ENCODE data around the gene UQCC3.
"Not testable (repeated sequence)": the region's sequence is repeated elsewhere in the genome, so short reads cannot be mapped to it uniquely, and the experiment has no call there.

UQCC3 gene

GRCh38 chr11:62666259-62666926 is 5.1 kb upstream of the UQCC3 start:
- DNase-seq: no peak

DNA sequence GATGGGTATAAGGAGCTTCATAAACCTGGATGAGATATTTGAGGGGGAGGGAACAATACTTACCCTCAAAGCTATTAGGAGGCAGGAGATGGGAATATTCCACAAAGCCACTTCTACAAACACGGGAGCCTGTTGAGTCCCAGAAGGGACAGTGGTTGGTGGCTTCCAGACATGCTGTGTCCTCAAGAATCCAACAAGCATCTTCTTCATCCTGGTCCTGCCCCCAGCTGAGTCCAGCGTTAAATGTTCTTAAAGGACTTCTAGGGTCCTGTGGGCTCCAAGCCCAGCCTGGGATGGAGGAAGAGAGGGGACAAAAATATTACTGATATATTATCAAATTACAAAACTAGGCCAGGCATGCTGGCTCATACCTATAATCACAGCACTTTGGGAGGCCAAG is 4.0 kb upstream of the UQCC3 start:
- DNase-seq: no peak

DNA sequence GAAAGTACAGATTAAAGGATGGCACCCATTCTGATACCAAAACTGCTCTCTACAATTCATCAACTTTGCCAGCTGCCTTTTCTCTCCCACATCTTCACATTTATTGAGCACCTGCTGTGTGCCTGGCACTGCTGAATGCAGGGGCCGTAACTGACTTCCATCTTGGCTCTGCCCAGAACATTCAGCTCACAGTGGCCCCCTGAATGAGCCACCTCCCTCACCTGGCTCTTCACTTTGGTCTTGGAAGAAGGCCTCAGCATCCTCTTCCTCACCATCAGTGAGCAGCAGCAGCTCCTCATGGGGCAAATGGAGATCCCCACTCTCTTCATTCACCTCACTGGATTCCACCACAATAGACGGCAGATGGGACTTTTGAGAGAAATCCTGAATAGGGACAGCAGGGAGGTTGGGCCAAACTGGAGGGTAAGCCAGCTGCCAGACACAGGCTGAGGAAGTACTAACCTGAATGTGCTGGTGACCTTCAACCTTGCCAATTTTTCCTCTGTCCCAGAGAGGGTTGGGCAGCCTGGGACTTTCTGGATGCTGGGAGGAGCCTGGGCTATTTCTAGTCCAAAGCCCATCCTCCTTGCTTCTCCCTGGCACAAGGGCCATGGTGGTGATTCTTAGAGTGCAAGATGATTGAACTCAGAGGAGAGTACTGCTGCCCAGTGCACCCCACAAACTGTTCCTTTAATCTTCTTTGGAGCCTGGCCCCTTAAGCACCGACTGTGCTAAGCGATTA is 1.9 kb upstream of the UQCC3 start:
- peak; percentile 15 for DNase-seq

DNA sequence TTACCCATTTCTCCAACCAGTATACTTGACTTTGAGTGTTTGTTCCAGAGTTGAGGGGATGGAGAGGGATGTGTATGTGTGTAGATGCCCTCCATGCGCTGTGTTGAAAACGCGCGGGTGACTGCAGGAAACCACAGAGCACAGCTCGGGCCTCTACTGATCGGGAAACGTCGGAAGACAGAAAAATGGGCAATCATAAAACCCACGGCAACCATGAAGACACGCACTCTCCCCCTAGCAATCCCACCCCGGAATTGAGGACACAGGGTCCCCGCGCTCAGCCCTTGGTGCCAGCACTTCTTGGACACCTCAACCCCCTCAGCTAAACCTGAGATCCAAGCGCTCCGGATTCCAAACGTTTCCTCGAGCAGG is 251 bp upstream of the UQCC3 start:
- DNase-seq: no peak

GRCh38 chr11:62673196-62673525 is 1.7 kb downstream of the UQCC3 start:
- DNase-seq: no peak

- not testable (repeated sequence) for DNase-seq
Observed at GRCh38 chr11:62675415-62675814, 3.9 kb downstream of the UQCC3 start.

DNA sequence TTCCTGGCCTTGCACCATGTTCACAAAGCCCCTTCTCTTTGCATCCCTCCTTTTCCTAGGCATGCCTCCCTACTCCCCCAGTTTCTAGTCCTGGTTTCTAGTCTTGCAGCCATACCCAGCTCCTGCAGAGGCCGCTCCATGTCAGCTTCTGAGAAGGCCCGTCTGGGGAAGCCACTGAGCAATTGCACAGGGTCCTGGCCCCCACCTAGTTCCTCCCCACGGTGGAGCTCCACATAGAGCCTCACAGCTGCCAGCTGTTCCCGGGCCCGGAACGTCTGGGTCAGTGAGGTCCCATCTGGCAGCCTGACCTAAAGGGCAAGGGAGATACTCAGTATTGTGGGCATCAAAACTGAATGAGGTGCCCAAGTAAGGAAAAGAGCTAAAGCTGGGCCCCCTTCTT is 5.2 kb downstream of the UQCC3 start:
- DNase-seq: no peak

DNA sequence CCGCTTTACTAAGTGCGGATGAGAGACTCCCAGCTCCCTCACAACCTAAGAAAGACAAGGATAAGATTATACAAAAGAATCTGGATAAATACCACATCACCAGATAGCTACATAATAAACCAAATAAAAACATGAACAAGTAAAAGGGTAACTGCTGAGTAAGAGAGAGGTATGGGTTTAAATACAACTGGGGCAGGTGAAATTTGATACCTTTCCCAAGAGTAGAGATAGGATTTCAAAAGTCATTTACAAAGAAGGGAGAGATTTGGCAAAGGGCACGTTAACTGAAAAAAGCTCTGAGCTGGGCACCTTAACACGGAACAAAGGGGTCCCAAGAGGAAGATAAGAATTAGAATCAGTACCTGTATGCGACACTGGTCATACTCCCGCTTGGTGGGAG is 5.7 kb downstream of the UQCC3 start:
- DNase-seq: no peak

DNA sequence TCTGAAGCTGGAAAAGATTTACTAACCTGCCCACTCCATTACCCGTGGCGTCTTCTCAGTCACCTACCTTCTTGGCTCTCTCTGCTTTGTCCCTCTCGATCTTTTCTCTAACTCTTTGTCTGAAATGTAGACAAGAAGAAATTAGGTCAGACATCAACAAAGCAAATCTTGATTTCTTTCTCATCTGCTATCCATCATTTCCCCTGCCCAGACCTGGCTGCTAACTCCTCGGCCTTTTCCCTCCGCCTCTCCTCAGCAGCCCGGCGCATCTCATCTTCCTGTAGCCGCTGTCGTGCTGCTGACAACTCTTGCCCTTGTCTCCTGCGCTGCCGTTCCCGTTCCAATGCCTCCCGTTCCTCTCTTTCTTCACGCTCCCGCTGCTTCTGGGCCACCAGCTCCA is 6.2 kb downstream of the UQCC3 start:
- DNase-seq: no peak

- DNase-seq: no peak
Observed at GRCh38 chr11:62678433-62678769, 6.9 kb downstream of the UQCC3 start.

GRCh38 chr11:62678770-62679696 is 7.6 kb downstream of the UQCC3 start, which contains the start of gene UBXN1:
TSS of gene UBXN1 (minus strand) at chr11:62679073. CDS start at chr11:62678923, 150 bp downstream.
- DNase-seq: peak; percentile 65

DNA sequence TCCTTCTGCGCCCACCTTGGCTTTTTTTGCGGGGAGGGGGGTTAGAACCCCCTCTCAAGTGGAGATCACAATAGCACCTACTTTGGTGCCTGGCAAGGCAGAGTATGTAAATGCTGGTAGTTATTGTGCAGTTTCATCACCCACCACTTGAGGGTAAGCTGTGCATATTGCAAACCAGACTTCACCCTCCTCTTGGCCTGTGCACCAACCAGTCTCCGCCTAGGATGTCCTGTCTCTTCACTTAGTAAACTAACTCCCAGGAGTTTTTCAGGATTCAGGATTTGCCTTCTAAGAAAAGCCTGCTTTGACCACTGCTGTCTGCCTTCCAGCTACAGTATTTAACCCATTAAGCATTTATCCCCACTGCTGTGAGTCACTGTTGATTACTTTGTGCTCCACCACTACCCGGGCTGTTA is 9.4 kb downstream of the UQCC3 start:
- peak; percentile 47 for DNase-seq

GRCh38 chr11:62682518-62682917 is 11.0 kb downstream of the UQCC3 start:
- DNase-seq: no peak

DNA sequence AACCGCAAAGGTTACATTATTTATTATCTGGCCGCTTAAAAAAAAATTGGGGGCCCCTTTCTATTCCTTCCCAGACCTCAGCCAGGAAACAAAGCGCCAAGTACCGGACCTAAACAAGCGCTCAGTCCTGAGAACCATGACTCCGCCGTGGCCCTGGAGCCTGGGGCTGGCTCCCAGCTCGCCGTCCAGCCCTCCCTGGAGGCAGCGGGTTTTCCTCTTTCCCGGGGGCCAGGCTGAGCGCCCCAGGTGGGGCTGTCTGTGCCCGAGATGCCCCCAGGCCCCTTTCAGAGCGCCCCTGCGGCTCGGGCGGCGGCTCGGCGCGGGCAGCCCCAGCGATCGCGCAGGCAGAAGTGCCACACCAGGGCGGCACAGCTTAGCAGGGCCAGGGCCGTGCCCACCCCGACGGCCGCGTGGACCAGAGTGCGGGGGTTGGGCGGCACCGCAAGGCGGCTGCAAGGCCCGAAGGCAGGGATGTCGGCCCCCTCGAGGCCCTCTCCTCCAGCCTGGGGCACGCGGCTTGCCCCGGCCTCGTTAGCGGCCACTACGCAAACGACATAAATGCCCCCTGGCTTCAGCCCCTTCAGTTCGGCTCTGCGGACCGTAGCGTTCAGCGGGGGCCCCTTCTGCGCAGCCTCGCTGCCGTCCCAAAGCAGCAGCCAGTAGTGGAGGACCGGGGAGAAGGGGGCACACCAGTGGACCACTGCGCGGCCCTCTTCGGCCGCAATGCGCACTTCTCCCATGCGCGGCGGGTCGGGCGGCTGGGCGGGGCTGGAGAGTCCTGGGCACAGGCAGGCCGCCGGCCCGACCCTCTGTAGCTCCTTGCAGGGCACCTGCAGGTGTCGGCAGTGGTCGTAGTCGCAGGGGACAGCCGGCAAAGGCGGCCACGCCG is 16.3 kb downstream of the UQCC3 start:
- no peak for DNase-seq

DNA sequence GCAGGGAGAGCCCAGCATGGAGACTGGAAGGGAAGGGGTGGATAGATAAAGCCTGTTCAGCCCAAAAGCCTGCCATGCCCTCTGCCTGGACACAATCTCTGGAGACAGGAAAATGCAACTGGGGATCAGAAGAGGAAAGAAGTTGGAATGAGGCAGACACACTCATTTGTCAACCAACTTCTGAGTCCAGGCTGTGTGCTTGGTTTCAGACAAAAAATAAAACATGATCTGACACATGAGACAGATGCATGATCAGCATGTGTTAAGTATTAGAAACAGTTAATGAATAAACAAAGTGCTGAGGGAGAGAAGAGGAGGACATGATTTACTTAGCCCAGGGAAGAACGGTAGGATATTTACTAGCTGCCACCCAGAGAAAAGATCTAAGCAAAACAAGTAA is 17.0 kb downstream of the UQCC3 start:
- no peak for DNase-seq

GRCh38 chr11:62689421-62690183 is 18.1 kb downstream of the UQCC3 start, which contains the start of gene LRRN4CL:
TSS of gene LRRN4CL (minus strand) at chr11:62689530. CDS start at chr11:62688508, 1,022 bp downstream.
- DNase-seq: peak; percentile 29

GRCh38 chr11:62693624-62694023 is 22.2 kb downstream of the UQCC3 start:
- DNase-seq: not testable (repeated sequence)

DNA sequence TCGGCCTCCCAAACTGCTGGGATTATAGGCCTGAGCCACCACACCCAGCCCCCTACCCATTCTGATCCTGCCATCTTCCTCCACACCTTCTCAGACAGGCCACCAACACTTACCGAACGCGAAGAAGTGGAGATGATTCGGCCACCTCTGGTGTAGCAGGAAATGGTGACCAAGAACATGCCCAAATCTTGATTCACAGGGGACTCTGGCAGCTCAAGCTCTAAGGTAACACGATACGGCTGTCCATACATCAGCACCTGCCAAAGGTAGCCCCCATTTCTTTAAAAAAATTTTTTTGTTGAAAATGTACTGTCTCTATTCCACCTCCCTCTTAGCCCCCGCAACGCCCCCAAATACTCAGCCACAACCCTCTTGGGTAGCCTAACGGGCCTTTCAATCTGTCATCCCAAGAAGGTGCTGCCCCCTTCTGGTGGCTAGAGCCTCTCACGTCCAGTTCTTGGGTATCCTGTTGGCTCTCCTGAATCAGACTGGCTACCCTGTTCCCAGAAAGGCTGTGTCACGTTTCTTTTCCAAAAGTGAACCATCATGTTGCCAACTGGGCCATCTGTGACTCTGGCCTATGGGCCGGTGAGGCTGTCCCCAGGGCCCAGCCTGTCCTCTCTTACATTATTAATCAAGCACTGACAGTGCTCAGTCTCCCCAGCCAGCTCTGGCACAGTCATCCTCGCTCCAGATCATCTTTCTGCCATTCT is 23.1 kb downstream of the UQCC3 start:
- DNase-seq: peak; percentile 48

DNA sequence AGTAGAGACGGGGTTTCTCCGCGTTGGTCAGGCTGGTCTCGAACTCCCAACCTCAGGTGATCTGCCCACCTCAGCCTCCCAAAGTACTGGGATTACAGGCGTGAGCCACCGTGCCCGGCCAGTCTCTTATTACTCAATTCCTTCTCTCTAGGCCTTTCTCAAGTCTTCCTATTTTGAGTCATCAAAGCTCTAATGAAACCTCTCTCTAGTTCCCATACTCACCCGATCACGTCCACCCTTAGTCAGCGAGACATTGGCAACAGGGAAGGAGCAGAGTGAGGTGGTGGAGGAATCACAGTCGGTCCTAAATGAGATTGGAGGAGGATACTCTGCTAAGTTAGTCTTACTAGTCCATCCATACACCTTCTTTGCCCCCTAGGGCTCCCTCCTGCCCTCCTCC is 30.8 kb downstream of the UQCC3 start:
- no peak for DNase-seq

DNA sequence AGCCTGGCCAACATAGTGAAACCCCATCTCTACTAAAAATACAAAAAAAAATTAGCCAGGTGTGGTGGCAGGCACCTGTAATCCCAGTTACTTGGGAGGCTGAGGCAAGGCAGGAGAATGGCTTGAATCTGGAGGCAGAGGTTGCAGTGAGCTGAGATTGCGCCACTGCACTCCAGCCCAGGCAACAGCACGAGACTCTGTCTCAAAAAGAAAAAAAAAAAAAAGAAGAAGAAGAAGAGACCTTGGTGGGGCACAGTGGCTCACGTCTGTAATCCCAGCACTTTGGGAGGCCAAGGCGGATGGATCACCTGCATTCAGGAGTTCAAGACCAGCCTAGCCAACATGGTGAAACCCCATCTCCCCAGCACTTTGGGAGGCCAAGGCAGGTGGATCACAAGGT is 32.4 kb downstream of the UQCC3 start:
- not testable (repeated sequence) for DNase-seq

DNA sequence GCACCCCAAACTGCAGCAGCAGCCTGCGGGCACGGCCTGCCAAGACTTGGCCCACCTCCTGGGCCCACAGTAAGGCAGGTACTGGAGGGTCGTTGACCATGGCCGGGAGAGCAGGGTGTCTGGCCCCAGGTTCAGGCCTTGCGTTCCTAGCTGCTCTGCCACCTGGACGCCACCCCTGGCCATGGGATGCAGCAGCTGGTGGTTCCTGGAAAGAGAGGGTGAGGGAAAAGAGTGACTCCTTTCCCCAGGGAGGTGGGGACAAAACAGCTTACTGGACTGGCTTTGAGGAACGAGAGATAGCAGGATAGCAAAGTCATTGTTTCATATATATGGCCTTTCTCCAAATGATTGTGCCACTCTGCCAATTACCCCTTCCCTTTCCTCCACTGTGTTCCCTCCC is 33.9 kb downstream of the UQCC3 start:
- no peak for DNase-seq
